ENCODE data around the gene SHC2. TPM values are rescaled to one million over a fixed set of nuclear protein-coding genes. Genes with fewer than 3 reads are reported as not detected.

The SHC2 gene
- polyA plus RNA-seq, 1 donor (not counting 4 experiments of a cell fraction or from before 2014, with no cell fraction given): 2.5 TPM

DNA sequence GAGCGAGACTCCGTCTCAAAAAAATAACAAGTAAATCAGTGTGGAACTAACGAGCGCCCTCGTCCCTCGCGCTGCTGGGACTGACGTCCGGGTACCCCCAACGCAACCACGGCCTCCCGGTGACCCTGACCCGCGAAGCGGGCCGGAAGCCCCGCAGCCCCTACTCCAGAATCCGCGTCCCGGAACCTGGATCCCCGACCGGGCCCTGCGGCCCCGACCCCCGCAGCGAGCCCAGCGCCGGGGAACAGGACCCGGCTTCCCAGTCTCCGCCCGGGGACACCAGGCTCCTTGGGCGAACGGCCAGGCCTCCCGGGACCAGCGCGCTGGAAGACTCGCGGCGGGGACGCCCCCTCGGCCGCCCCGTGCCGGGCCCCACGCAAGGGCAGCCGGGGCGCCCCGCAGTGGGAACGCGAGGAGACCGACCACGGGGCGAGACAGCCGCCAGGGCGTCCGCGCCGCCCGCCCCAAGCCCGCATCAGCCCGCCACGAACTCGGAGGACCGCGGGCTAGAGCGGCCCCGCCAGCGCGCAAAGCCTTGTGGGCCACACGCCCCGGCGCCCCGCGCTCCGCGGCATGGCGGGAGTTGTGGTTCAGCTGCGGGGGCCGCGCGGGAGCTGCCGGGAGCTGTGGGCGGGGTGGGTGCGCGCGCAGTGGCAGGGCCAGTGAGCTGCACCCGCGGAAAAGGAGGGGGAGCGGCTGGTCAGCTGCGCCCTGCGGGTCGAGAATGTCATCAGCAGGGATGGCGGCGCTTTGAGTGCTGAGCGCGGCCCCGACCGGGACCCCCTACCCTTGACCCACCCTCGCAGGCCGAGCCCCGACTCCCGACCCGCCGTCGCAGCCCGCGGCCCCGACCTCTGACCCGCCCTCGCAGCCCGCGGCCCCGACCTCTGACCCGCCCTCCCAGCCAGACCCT, 27.9 kb upstream of the SHC2 start:
- Histone ChIP-seq H3K9me1 (ENCODE audit: control insufficient read depth, extremely low read depth, insufficient read depth, low read length) (no peaks in the 10 kb centered on the region), H3K27ac (ENCODE audit: control insufficient read depth, insufficient read depth, low read length) (peak overlapping the region; percentile 77), H3K9me3 (ENCODE audit: control insufficient read depth, low read depth, low read length) (no peaks in the 10 kb centered on the region), H3K79me2 (ENCODE audit: control insufficient read depth, insufficient read depth, low read length) (no peaks in the 10 kb centered on the region), H3K4me1 (ENCODE audit: control insufficient read depth, extremely low read depth, insufficient read depth, low read length) (no peaks in the 10 kb centered on the region), H3K36me3 (ENCODE audit: control insufficient read depth in 2 of 2, extremely low read depth in 1 of 2, insufficient read depth in 2 of 2, low read length in 2 of 2) (no peaks in the 10 kb centered on the region), H3K27me3 (ENCODE audit: control insufficient read depth, extremely low read depth, insufficient read depth, low read length) (peaks cover 23% of the 10 kb centered on the region), H4K20me1 (ENCODE audit: control insufficient read depth, extremely low read depth, insufficient read depth, low read length) (no peaks in the 10 kb centered on the region), H3K4me3 (ENCODE audit: control insufficient read depth in 2 of 3, extremely low read depth in 1 of 3, insufficient read depth in 2 of 3, low read depth in 1 of 3, low read length in 3 of 3) (peak overlapping the region; percentile 76 to 82 (median 77)), H2AFZ (ENCODE audit: control insufficient read depth, low read length) (peak overlapping the region; percentile 66), H3K9ac (ENCODE audit: control insufficient read depth, extremely low read depth, insufficient read depth, low read length) (peak overlapping the region; percentile 80), H3K4me2 (ENCODE audit: control insufficient read depth, extremely low read depth, insufficient read depth, low read depth, low read length) (peak overlapping the region; percentile 73)
- FAIRE-seq: no peak
- no peak for DNase-seq (ENCODE audit: low read depth, low spot score)
- dilution Hi-C loops (cut with MboI; ENCODE audit: extremely low pct_ligation_motif_present, low sequenced_read_pairs): no loop called here
- TF ChIP-seq, protein P1, sequence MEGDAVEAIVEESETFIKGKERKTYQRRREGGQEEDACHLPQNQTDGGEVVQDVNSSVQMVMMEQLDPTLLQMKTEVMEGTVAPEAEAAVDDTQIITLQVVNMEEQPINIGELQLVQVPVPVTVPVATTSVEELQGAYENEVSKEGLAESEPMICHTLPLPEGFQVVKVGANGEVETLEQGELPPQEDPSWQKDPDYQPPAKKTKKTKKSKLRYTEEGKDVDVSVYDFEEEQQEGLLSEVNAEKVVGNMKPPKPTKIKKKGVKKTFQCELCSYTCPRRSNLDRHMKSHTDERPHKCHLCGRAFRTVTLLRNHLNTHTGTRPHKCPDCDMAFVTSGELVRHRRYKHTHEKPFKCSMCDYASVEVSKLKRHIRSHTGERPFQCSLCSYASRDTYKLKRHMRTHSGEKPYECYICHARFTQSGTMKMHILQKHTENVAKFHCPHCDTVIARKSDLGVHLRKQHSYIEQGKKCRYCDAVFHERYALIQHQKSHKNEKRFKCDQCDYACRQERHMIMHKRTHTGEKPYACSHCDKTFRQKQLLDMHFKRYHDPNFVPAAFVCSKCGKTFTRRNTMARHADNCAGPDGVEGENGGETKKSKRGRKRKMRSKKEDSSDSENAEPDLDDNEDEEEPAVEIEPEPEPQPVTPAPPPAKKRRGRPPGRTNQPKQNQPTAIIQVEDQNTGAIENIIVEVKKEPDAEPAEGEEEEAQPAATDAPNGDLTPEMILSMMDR (optimal IDR thresholded peaks at IDR 0.05 in 1 of 3, IDR thresholded peaks at IDR 0.05 in 1 of 3, conservative IDR thresholded peaks at IDR 0.05 in 1 of 3; ENCODE audit: extremely low read depth in 1 of 3, insufficient read depth in 2 of 3, low read length in 3 of 3): no peak
- no peak for TF ChIP-seq EZH2 (IDR thresholded peaks at IDR 0.05; ENCODE audit: low read length)

DNA sequence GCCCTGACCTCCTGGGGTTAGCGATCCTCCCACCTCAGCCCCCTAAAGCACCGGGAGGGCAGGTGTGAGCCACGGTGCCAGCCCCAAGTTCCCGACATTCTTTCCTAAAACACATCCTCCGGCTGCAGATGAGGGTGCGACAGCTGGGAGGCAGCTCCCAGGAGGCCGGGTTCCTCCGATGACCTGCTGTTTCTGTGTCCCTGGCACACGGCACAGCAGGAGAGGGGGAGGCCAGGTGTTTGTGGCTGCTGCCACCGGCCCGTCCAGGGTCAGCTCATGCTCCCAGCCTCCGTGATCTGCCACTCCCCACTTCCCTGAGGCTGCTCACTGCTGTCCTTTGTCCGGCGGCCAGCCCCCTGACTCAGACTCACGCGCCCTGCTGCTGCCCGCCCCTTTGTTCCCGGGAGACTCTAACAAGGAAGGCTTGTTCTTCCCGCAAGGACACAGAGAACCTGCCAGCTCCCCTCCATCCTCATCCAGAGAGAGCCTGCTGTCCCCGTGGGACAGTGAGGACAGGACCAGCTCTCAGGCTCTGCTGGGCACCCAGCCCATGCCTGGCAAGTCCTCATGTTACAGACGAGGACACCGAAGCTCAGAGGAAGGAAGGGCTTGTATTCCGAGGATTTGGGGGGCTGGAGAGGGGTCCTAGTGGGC, 24.9 kb upstream of the SHC2 start:
- no peak overlapping the region for H3K4me2 ChIP-seq (ENCODE audit: control insufficient read depth, extremely low read depth, insufficient read depth, low read depth, low read length)
- H3K9ac ChIP-seq (ENCODE audit: control insufficient read depth, extremely low read depth, insufficient read depth, low read length): no peak overlapping the region
- TF ChIP-seq EZH2 (IDR thresholded peaks at IDR 0.05; ENCODE audit: low read length): peak; percentile 94
- TF ChIP-seq, protein P1 (optimal IDR thresholded peaks at IDR 0.05 in 1 of 3, IDR thresholded peaks at IDR 0.05 in 1 of 3, conservative IDR thresholded peaks at IDR 0.05 in 1 of 3; ENCODE audit: extremely low read depth in 1 of 3, insufficient read depth in 2 of 3, low read length in 3 of 3): no peak
- H3K4me3 ChIP-seq (ENCODE audit: control insufficient read depth in 2 of 3, extremely low read depth in 1 of 3, insufficient read depth in 2 of 3, low read depth in 1 of 3, low read length in 3 of 3): no peak overlapping the region
- H3K27me3 ChIP-seq (ENCODE audit: control insufficient read depth, extremely low read depth, insufficient read depth, low read length): peaks cover 23% of the 10 kb centered on the region
- H2AFZ ChIP-seq (ENCODE audit: control insufficient read depth, low read length): no peak overlapping the region
- H3K9me1 ChIP-seq (ENCODE audit: control insufficient read depth, extremely low read depth, insufficient read depth, low read length): no peaks in the 10 kb centered on the region
- H3K4me1 ChIP-seq (ENCODE audit: control insufficient read depth, extremely low read depth, insufficient read depth, low read length): no peaks in the 10 kb centered on the region
- FAIRE-seq (no peak), DNase-seq (ENCODE audit: low read depth, low spot score) (no peak)
- dilution Hi-C loops (cut with MboI; ENCODE audit: extremely low pct_ligation_motif_present, low sequenced_read_pairs): no loop called here
- no peaks in the 10 kb centered on the region for H4K20me1 ChIP-seq (ENCODE audit: control insufficient read depth, extremely low read depth, insufficient read depth, low read length)
- H3K36me3 ChIP-seq (ENCODE audit: control insufficient read depth in 2 of 2, extremely low read depth in 1 of 2, insufficient read depth in 2 of 2, low read length in 2 of 2): no peaks in the 10 kb centered on the region
- no peaks in the 10 kb centered on the region for H3K79me2 ChIP-seq (ENCODE audit: control insufficient read depth, insufficient read depth, low read length)
- peaks cover 2% of the 10 kb centered on the region for H3K9me3 ChIP-seq (ENCODE audit: control insufficient read depth, low read depth, low read length)
- no peak overlapping the region for H3K27ac ChIP-seq (ENCODE audit: control insufficient read depth, insufficient read depth, low read length)
